ENCODE results near the gene FAM228B.
"Not testable (repeated sequence)": the region's sequence is repeated elsewhere in the genome, so short reads cannot be mapped to it uniquely, and the experiment has no call there.

Gene FAM228B

DNA sequence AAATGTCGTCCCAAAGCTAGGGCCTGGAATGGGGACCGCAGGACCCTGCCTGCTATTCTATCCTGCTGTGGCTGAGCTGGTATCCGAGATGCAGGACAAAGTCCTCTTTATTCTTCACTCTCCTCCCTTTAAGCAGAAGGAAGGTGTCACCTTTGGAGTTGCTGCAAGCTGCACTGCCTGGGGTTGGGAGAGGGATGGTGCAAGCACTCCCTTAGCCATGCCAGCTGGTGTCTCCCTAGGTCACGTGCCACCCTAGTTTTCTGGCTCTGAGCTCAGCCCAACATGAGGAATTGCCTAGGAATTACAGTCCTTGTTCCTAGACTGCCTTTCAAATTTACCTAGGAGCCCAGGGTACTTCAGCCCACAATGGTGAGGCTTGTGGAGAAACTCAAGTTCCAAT, 30.2 kb downstream of the FAM228B start:
- DNase-seq (ENCODE audit: low read depth in 2 of 3, low spot score in 1 of 3), result no peak

DNA sequence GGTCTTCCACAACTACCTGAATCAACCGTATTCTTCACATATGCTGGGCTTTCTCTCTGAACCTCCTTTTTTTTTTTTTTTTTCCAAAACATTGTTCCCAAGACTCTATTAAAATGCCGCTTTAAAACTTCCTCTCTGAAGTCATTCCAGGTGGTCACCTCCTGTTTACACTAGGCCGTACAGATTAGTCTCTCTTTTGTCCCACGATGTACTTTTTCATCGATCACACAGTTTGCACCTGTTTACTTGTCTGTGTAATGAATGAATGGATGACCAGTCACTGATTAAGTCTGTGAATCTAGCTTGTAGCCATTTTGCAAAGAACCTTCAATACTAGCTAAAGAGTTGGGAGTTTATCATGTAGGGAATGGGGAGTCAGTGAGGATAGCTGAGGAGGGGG, 34.9 kb downstream of the FAM228B start:
- no peak for DNase-seq (ENCODE audit: low read depth in 2 of 3, low spot score in 1 of 3)

DNA sequence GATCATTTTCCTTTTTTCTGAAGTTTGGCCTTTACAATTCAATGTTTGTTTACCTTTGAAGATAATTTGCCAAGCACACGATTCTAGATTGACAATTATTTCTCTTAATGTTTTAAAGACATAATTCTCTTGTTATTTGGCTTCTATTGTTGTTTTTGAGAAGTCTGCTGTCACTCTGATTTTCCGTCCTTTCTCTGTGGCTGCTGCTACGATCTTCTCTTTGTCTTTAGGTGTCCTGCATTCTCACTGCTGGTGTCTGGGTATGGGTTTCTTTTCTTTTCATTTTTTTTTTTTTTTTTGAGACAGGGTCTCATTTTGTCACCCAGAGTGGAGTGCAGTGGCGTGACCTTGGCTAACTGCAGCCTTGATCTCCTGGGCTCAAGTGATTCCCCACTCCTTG, 36.4 kb downstream of the FAM228B start:
- DNase-seq (ENCODE audit: low read depth in 2 of 3, low spot score in 1 of 3), result no peak

DNA sequence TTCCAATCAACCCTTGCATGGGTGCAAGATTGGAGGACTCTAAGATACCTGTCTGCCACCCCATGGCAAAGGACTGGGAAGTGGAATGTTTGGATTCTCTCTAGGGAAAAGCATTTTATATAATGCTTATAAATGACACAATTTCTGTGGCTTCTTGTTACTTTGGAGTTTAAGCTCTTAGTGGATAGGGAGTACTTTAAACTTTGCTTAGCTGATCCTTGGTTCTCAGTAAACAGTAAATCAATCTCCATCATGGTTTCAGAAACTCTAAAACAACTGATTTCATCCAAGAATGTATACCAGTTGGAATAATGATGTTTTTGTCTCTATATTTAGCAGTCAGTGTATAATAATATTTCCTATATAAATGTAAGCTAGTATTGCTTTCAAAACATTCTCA, 37.5 kb downstream of the FAM228B start:
- DNase-seq (ENCODE audit: low read depth in 2 of 3, low spot score in 1 of 3), result no peak

DNA sequence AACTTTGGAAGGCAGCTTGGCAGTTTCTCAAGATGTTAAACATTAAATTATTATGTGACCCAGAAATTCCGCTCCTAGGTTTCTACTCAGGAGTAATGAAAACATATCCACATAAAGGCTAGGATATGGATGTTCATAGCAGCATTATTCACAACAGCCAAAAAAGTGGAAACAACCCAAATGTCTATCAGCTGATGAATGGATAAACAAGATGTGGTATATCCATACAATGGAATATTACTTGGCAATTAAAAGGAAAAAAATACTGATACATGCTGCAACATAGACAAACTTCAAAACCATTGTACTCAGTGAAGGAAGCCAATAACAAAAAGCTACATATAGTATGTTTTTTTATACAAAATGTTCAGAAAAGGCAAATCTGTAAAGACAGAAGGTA, 39.2 kb downstream of the FAM228B start:
- no peak for DNase-seq (ENCODE audit: low read depth in 2 of 3, low spot score in 1 of 3)

DNA sequence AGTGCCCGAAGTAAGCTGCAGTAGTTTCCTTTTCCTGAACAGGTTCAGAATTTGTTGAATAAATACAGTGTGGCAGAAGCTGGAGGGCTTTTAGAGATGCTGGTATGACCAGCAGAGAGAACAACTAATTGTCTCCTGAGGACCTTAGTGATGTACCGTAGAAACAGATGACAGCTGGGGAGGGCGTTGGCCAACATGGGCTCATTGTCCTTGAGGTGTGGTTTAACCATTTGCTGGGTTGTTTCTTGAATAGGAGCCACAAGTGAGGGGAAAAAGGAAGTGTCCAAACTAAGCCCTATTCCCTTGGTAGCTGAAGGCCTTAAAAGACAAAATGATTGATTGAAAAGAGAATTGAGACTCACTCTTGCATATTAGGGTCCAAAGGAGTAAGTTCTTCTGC, 39.9 kb downstream of the FAM228B start:
- DNase-seq (ENCODE audit: low read depth in 2 of 3, low spot score in 1 of 3), result no peak

DNA sequence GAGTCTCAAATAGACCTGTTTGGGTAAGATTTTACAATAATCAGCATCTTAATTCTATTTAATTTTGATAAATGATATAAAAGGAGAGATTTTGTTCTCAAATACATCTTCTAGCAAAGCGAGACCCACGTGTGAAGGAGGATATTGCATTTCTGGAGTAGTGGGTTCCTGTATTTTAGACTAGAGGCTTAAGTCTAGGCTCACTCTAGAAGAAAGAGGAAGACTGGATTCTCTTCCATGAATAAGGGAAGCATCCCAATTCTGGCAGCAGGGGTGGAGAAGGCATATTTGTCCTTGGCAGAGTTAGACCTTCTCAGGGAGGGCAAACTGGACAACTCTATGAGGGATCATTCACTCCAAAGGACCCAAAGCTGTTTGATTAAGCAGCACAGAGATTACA, 40.3 kb downstream of the FAM228B start:
- DNase-seq (ENCODE audit: low read depth in 2 of 3, low spot score in 1 of 3), result no peak

DNA sequence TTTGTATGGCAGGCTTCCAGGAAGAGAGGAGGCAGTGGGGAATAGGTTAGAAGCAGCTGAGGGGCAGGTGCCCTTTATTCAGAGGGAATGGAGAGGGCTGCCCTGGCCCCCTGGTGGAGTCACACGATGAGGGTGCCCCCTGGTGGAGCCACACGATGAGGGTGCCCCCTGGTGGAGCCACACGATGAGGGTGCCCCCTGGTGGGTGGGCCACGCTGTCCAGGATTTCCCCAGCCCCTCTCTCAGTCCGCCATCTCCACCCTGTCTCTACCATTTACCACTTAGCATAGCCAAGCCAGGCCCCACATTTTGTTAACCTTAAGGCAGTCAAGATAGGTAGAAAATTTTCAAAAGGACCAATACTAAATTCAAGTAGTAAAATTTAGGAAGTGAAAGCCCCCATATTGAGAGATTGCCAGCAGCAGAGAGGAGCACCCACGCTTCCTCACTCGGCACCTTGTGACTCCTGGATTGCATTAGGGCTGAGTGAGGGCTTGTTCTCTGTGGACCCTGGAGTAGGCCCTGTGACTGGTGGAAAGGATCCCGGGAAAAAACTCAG, 41.2 kb downstream of the FAM228B start:
- DNase-seq (ENCODE audit: low read depth in 2 of 3, low spot score in 1 of 3), result peak; percentile 4 to 24 (median 24)

DNA sequence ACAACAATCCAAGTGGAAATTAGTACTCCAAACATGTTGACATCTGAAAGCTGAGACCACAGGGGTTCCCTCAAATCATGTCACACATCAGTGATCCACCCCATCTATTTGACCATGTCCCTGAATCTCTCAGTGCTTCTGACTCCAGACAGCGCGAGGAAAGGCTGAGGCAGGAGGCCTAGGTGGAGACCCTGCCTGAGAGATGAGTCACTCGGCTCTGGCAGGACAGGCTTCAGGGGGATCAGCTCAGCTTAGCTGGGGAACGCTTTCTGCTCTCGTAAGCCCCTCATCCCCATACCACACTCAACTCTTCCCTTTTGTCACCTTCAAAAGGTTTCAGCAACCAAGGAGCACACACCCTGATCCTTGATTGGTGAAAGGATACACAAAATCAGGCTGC, 45.8 kb downstream of the FAM228B start:
- DNase-seq (ENCODE audit: low read depth in 2 of 3, low spot score in 1 of 3), result no peak

DNA sequence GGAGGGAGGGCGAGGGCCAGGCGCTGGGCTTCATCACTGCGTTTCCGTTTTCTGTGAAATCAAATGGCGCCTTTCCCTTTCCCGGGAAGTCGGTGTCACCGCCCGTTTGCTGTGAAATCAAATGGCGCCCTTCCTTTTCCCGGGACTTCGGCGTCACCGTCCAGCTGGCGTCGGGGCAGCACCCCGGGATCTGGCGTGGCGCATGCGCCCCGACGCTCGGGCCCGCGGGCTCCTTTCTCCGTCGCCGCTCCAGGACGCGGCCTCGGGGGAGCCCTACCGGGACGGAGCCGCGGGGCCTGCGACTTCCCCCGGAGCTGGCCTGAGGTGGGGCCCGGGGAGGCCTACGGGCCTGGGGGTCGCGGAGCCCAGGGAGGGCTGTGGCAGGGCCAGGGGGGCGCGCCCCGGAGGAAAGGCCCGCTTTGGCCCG, 51.6 kb downstream of the FAM228B start, which contains the start of gene FAM228A:
FAM228A (plus strand) TSS at position 203 of the 427 bp plus-strand sequence. CDS start 428 bp downstream, outside the sequence.
- no peak for DNase-seq (ENCODE audit: low read depth in 2 of 3, low spot score in 1 of 3)

DNA sequence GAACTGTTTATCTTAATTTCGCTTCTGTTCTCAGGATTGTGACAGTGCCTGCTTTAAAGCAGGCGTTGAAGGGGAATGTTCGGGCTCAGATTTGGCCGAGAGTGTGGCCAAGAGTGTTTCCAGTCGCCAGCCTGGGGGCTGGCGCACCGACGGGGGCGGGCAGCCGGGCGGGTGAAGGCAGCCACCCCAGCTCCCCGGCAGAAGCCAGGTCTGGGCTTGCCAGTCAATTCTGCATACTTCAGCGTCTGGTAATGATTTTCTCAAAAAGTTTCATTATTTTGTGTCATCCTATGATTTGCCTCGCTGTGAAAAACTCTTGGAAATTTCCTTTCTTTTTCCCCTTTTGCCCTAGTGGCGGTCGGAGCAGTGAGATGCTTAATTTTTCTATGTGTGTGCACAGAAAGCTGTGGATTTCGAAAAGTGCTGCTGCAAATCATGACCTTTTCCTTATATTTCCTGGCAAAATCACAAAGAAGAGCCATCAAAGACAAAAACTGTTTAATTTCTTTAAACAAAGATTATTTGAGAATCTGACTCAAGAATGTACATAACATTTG, 52.4 kb downstream of the FAM228B start:
- no peak for DNase-seq (ENCODE audit: low read depth in 2 of 3, low spot score in 1 of 3)

DNA sequence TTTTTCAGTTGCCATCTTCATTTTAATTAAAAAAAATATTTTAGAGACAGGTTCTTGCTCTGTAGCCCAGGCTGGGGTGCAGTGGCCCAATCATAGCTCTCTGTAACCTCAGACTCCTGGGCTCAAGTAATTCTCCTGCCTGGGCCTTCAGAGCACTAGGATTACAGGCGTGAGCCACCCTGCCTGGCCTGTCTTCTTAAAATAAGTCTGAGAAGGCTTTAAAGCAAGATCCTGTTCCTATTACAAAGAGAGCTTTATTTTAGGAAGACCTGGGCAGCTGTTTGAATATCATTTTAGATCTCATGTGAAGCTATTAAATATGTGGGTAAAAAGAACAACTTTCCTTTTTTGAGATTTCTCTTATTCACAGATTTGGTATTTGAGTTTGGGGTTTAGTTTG, 53.1 kb downstream of the FAM228B start:
- DNase-seq (ENCODE audit: low read depth in 2 of 3, low spot score in 1 of 3), result no peak

DNA sequence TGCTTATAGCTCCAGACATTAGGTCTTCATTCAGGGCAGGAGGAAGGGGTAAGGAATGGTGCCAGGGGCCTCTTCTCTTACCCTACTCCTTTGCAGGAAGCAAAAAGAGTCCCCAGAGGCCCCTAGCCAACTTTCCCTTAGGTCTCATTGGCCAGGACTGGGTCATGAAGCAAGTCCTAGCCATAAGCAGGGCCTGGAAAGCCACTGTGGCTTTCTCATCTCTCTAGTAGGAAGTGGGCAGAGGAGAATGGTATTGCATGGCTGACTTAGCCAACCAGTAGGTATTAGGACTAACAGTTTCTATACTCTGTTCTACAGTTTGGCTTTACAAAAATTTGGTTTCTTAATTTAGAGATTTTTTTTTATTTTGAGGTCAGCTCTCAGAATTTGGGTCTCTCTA, 56.4 kb downstream of the FAM228B start:
- DNase-seq (ENCODE audit: low read depth in 2 of 3, low spot score in 1 of 3), result no peak

DNA sequence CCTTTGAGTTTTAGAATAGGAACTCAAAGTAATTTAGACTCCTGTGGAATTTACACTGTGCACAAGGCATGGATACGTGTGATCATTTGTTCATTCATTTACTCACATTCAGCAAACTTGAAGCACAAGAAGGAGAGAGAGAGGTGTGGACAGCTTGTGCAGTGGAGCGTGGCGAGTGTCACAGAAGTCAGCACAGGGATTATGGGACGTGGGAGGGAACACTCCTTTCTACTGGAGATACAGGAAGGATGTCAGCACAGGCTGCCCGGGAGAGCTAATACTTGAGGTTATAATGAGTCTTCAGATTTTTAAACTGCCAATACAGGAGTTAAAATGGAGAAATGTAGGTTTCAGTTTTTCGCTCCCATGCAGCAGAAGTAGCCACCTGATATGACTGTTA, 58.6 kb downstream of the FAM228B start:
- no peak for DNase-seq (ENCODE audit: low read depth in 2 of 3, low spot score in 1 of 3)

DNA sequence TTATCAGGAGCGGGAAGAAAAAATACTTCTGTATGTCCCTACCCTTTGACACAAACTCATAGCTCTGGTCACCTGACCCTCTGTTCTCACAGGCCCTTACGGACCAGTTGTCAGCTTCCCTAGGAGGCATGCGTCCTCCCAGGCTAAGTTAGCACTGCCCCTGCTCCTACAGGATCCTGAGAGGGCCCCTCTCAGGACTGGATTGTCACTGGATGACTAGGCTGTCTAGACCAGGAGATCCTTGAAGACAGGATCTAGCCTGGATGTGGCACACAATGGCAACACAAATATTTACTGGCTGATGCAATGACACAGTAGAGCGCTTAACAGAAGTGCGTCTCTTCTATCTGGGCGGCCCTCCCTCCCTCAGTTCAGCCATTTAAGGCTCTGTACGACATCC, 59.2 kb downstream of the FAM228B start:
- no peak for DNase-seq (ENCODE audit: low read depth in 2 of 3, low spot score in 1 of 3)

DNA sequence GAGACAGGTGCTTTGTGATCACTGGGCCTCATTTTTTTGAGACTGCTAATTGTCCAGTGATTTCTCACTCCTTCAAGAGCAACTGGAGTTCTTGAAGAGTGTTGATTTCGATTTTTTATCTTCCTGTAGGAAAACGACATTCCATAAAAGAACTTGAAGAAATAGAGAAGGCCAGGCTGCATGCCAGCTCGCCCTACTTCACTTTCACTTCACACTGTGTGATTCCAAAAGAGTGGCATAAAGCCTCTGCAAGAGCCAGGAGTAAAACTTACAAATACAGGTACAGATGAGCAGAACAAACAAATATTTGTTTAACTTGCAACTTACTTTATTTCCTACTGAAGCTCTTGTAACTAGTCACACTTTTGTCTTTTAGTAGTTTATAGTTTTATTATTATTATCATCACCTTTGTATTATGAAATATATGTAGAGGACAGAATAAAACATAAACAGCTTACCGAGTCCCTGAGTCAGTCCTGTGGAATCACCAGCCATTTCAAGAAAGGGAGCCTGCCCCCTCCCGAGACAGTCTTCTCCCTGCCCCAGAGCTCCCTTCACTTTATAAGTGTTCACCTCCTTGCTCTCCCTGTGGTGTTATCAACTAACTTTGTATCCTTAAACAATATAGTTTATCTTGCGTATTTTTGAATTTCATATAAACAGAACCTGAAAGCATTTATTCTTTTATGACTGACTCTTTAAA, 60.2 kb downstream of the FAM228B start:
- DNase-seq (ENCODE audit: low read depth in 2 of 3, low spot score in 1 of 3), result no peak

DNA sequence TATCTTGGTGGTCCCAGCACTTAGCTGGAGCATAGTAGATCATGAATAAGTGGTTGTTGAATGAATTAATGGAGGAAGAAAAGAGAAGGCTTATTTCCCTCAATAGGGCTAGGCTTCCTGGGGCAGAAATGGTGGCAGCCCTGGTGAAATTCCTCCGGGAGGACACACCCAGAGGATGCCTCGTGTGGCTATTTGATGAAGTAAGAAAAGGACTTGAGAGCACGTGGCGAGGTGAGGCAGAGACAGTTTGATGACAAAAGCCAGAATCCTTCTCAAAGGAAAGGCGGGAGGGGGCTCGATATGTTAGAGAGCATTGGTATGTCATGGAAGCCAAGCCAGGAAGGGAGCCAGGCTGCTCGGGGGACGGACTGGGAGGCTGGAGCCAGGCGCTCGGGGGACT, 66.3 kb downstream of the FAM228B start:
- no peak for DNase-seq (ENCODE audit: low read depth in 2 of 3, low spot score in 1 of 3)

DNA sequence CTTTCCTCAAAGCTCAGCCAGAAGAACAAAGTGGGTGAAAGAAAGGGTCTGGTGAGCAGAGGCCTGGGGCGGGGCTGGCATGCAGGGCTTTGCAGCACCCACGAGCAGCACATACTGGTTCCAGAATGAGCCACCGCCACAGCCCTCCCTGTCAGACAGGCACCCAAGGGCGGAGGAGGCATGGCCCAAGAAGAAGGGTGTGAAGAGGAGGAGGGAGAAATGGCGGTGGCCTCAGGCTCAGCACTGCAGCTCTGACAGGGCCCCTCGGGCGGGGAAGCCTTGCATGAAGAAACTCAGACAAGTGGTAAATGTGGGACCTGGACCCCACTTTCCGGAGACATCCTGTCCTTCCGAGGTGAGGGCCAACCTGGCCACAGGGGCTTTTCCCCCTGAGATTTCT, 67.2 kb downstream of the FAM228B start:
- DNase-seq (ENCODE audit: low read depth in 2 of 3, low spot score in 1 of 3), result no peak

DNA sequence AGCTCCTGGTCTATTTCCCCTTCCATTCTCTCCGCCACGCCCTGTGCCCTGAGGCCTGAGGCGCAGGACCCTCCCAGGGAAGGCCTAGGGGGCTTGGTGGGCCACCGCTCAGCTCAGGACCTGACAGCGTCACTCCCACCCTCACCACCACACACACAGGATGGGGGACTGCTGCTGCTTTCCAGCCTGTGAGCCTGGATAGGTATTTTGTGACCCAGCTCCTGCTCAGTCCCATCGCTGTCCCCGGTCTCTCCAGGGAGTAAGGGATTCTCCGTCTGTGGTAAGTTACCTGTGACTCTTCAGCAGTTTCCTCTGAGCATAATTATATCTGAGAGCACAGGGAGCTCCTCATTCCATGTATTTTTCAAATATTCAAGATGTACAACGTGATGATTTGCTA, 67.9 kb downstream of the FAM228B start:
- no peak for DNase-seq (ENCODE audit: low read depth in 2 of 3, low spot score in 1 of 3)

DNA sequence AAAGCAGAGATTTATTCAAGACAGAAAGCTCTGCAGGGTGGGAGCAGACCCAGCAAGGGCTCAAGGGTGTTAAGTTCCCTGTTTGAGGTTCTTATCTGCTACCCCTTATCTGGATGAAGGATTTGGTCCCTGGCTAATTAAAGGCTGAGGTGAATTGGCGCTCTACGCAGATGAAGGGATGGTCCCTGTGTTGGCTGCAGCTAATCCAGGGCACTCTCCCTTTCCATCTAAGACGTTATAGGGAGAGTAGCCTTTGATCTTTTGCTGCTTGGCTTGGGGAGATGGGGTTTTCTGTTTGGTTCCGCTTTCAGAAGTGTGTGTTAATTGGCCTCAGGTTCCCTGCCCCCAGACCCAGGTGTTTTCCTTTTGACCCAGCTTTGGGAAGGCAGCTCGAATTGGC, 68.6 kb downstream of the FAM228B start:
- DNase-seq (ENCODE audit: low read depth in 2 of 3, low spot score in 1 of 3), result no peak

DNA sequence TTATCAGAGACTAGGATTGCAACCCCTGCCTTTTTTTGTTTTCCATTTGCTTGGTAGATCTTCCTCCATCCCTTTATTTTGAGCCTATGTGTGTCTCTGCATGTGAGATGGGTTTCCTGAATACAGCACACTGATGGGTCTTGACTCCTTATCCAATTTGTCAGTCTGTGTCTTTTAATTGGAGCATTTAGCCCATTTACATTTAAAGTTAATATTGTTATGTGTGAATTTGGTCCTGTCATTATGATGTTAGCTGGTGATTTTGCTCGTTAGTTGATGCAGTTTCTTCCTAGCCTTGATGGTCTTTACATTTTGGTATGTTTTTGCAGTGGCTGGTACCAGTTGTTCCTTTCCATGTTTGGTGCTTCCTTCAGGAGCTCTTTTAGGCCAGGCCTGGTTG, 73.9 kb downstream of the FAM228B start:
- not testable (repeated sequence) for DNase-seq (ENCODE audit: low read depth in 2 of 3, low spot score in 1 of 3)

DNA sequence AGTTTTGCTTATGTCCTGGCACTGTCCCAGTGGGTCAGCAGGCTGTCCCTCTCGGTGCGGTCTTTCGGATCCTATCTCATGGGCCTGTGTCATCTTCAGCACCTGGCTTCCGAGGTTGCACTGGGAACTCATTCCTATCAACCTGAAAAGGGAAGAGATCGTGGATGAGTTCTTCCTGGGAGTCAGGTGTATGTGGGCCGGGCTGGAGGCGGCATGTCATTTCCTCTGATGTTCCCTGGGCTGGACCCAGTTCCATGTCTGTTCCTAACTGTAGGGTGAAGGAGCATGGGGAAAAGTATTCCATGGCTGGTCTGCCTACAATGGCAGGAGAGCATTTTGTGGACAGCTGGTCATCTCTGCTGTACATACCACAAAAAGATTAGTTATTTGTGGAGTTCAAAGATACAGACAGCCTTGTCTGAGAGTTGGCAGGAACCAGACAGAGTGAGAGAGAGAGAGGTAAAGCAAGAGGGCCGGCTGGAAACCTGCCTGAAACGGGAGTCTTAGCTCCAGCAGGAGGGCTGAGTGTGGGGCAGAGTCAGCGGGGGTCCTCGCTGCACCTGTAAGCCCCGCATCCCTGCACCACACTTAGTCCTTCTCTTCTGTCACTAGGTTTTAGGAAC, 76.8 kb downstream of the FAM228B start:
- DNase-seq (ENCODE audit: low read depth in 2 of 3, low spot score in 1 of 3), result no peak

All from stimulated activated CD4-positive, alpha-beta T cell treated with anti-CD3 and anti-CD28 coated beads, Interleukin-12 subunit alpha, Interleukin-12 subunit beta, amount 100 ng/mL, for 48 hours (primary cell).